Calu3 (cell line): ENCODE results near the gene GAS6. TPM values are rescaled to one million over a fixed set of nuclear protein-coding genes. Genes with fewer than 3 reads are reported as not detected.

ENCODE experiments used
- BruUV-seq: library from RNA; stranded (reverse); fragments of 400-500 nt; replicated peaks from 2 replicates; lab custom pipeline; 2021; lab: Mats Ljungman, UMichigan
- CTCF ChIA-PET: fragments of 300-600 bp; sonication (Branson Sonifier 250); formaldehyde crosslinking; loops from one replicate; lab custom pipeline; 2022; ENCODE audit warnings: antibody characterized with exemption; lab: Charles Lee
- DNase-seq: peaks from one replicate; pipeline ENCODE4 v3.0.0; 2022
- H3K27ac Mint-ChIP-seq: one replicate; pipeline ENCODE4 v1.8.0; 2022; ENCODE audit warnings: mixed read lengths; ENCODE audit not compliant: unreplicated experiment
- H3K27me3 Mint-ChIP-seq: one replicate; pipeline ENCODE4 v1.8.0; 2022; ENCODE audit warnings: mixed read lengths; ENCODE audit not compliant: unreplicated experiment
- H3K36me3 Mint-ChIP-seq: one replicate; pipeline ENCODE4 v1.8.0; 2022; ENCODE audit warnings: mild to moderate bottlenecking, moderate library complexity, mixed read lengths; ENCODE audit not compliant: insufficient read depth, unreplicated experiment
- H3K4me1 Mint-ChIP-seq: one replicate; pipeline ENCODE4 v1.8.0; 2022; ENCODE audit warnings: mild to moderate bottlenecking, low read depth, mixed read lengths; ENCODE audit not compliant: unreplicated experiment
- H3K4me3 Mint-ChIP-seq: one replicate; pipeline ENCODE4 v1.8.0; 2022; ENCODE audit warnings: mild to moderate bottlenecking, low read depth, moderate library complexity, mixed read lengths; ENCODE audit not compliant: unreplicated experiment
- H3K9me3 Mint-ChIP-seq: one replicate; pipeline ENCODE4 v1.8.0; 2022; ENCODE audit warnings: low read depth, mixed read lengths; ENCODE audit not compliant: unreplicated experiment
- intact Hi-C: fragments of 100-400 bp; cut with micrococcal nuclease; formaldehyde crosslinking; loops from one replicate; pipeline ENCODE4 v1.10.0; 2022; ENCODE audit not compliant: unreplicated experiment
- total RNA-seq: library from RNA; stranded (reverse); gene quantifications from 2 replicates; pipeline ENCODE4 v1.2.3, GENCODE V29; 2022
- TF ChIP-seq, protein P1 (sequence below): fragments of 200-600 bp; IDR thresholded peaks from one replicate; pipeline ENCODE4 v1.8.0; 2022; ENCODE audit warnings: antibody characterized with exemption; ENCODE audit not compliant: unreplicated experiment

The GAS6 gene
- total RNA-seq, 1 experiment from 2014 or later, result 0.42 TPM

GRCh38 chr13:113806526-113806925 lies 57.4 kb downstream of the GAS6 start:
- no peaks in the 10 kb centered on the region for H3K27me3 Mint-ChIP-seq
- no peak overlapping the region for H3K27ac Mint-ChIP-seq
- intact Hi-C loops, result no loop called here
- H3K4me1 Mint-ChIP-seq, result no peaks in the 10 kb centered on the region
- TF ChIP-seq, protein P1, sequence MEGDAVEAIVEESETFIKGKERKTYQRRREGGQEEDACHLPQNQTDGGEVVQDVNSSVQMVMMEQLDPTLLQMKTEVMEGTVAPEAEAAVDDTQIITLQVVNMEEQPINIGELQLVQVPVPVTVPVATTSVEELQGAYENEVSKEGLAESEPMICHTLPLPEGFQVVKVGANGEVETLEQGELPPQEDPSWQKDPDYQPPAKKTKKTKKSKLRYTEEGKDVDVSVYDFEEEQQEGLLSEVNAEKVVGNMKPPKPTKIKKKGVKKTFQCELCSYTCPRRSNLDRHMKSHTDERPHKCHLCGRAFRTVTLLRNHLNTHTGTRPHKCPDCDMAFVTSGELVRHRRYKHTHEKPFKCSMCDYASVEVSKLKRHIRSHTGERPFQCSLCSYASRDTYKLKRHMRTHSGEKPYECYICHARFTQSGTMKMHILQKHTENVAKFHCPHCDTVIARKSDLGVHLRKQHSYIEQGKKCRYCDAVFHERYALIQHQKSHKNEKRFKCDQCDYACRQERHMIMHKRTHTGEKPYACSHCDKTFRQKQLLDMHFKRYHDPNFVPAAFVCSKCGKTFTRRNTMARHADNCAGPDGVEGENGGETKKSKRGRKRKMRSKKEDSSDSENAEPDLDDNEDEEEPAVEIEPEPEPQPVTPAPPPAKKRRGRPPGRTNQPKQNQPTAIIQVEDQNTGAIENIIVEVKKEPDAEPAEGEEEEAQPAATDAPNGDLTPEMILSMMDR, result no peak
- no TSS peak for BruUV-seq
- CTCF ChIA-PET, result no interaction called here
- no peaks in the 10 kb centered on the region for H3K36me3 Mint-ChIP-seq
- DNase-seq, result no peak
- H3K9me3 Mint-ChIP-seq, result peaks cover 2% of the 10 kb centered on the region
- no peak overlapping the region for H3K4me3 Mint-ChIP-seq

- CTCF ChIA-PET, result no interaction called here
- Mint-ChIP-seq H3K9me3 (peaks cover 2% of the 10 kb centered on the region), H3K4me3 (no peak overlapping the region), H3K27me3 (no peaks in the 10 kb centered on the region), H3K27ac (no peak overlapping the region), H3K4me1 (no peaks in the 10 kb centered on the region), H3K36me3 (no peaks in the 10 kb centered on the region)
- TF ChIP-seq, protein P1, result no peak
- no TSS peak for BruUV-seq
- DNase-seq, result no peak
- intact Hi-C loops, result no loop called here
Measured at GRCh38 chr13:113806104-113806471, 57.8 kb downstream of the GAS6 start.

GRCh38 chr13:113805431-113806103 lies 58.3 kb downstream of the GAS6 start:
- no TSS peak for BruUV-seq
- DNase-seq, result no peak
- TF ChIP-seq, protein P1, result no peak
- Mint-ChIP-seq H3K4me1 (no peaks in the 10 kb centered on the region), H3K36me3 (no peaks in the 10 kb centered on the region), H3K27me3 (no peaks in the 10 kb centered on the region), H3K4me3 (no peak overlapping the region), H3K27ac (no peak overlapping the region), H3K9me3 (peaks cover 2% of the 10 kb centered on the region)
- intact Hi-C loops, result no loop called here
- CTCF ChIA-PET, result no interaction called here

- Mint-ChIP-seq H3K9me3 (peaks cover 2% of the 10 kb centered on the region), H3K27ac (no peak overlapping the region), H3K4me1 (no peaks in the 10 kb centered on the region), H3K36me3 (no peaks in the 10 kb centered on the region), H3K27me3 (no peaks in the 10 kb centered on the region), H3K4me3 (no peak overlapping the region)
- intact Hi-C loops, result no loop called here
- no TSS peak for BruUV-seq
- CTCF ChIA-PET, result no interaction called here
- TF ChIP-seq, protein P1, result no peak
- DNase-seq, result no peak
Measured at GRCh38 chr13:113804703-113805430, 59.0 kb downstream of the GAS6 start.
